ENCODE data around the gene STXBP5. TPM values are rescaled to one million over a fixed set of nuclear protein-coding genes. Genes with fewer than 3 reads are reported as not detected.

STXBP5 gene
- total and polyA plus RNA-seq, 2 of the 4 experiments (the other 2 are of a cell fraction) = 13.2 to 46.4 TPM

DNA sequence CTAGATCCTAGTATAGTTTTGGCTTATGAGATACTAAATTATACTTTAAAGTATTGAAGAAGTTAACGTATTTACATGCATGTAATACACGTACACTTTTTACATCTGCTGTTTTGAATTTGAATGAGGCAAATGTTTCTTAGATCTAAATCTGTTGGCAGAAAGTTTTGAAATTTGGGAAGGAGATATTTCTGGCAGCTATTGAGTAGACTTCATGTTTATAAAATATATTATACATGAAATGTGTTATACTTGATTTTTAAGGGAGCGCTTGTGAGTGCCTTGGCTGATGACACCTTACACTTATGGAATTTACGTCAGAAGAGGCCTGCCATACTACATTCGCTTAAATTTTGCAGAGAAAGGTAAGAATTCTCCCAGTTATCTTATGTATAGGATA is 34.7 kb downstream of the STXBP5 start:
- H3K4me2 ChIP-seq (ENCODE audit: low read depth, low read length) = no peak overlapping the region
- H3K23ac ChIP-seq (ENCODE audit: low read depth, low read length) = no peak overlapping the region
- dilution Hi-C loops (cut with HindIII; ENCODE audit: low sequenced_read_pairs, unreplicated experiment) (no loop called here), in situ Hi-C loops (cut with MboI; ENCODE audit: low sequenced_read_pairs) (no loop called here), intact Hi-C loops (cut with micrococcal nuclease) (no loop called here)
- no peak overlapping the region for H4K5ac ChIP-seq (ENCODE audit: low read depth, low read length)
- no CpG with 5 or more reads among the region's 5 CpGs for WGBS, 2 experiments (ENCODE audit: extremely low coverage in 2 of 2, insufficient read length in 1 of 2)
- 0 out of 2 replicates have a peak, but pooled peaks cover 2% of the 10 kb centered on the region for H3K4me1 ChIP-seq (ENCODE audit: control insufficient read depth, insufficient read depth, low read length)
- no peak overlapping the region for H3K18ac ChIP-seq (ENCODE audit: low read depth, low read length)
- no peak overlapping the region for H4K91ac ChIP-seq (ENCODE audit: insufficient read depth, low read depth, low read length)
- H3K4ac ChIP-seq (ENCODE audit: low read depth, low read length) = no peak overlapping the region
- POLR2A ChIA-PET (ENCODE audit: unreplicated experiment) = no interaction called here
- CTCF ChIA-PET = no interaction called here
- TF ChIP-seq MXI1 (IDR thresholded peaks at IDR 0.05; ENCODE audit: borderline replicate concordance, low read depth, low read length) (no peak), FOS (IDR thresholded peaks at IDR 0.05; ENCODE audit: low read depth, low read length) (no peak), RAD21 (IDR thresholded peaks at IDR 0.05; ENCODE audit: low read length) (no peak), NFE2L2 (IDR thresholded peaks at IDR 0.05; ENCODE audit: low read depth, low read length) (no peak), MAZ (IDR thresholded peaks at IDR 0.05; ENCODE audit: borderline replicate concordance, low read depth, low read length) (no peak), CTCF (conservative IDR thresholded peaks at IDR 0.05; ENCODE audit: low read depth, low read length) (no peak), CHD1 (IDR thresholded peaks at IDR 0.05; ENCODE audit: low read depth, low read length) (no peak), BHLHE40 (IDR thresholded peaks at IDR 0.05; ENCODE audit: low read depth, low read length) (no peak)
- no peak overlapping the region for H2BK15ac ChIP-seq (ENCODE audit: low read depth, low read length)
- no peak overlapping the region for H3K9ac ChIP-seq (ENCODE audit: low read depth, low read length)
- H3K9me3 ChIP-seq (ENCODE audit: control insufficient read depth, insufficient read depth, low read length) = no peaks in the 10 kb centered on the region; the same call in 1 of the 2 replicates
- no peaks in the 10 kb centered on the region for H3K27me3 ChIP-seq (ENCODE audit: control insufficient read depth, insufficient read depth, low read length)
- no peak overlapping the region for H2AK9ac ChIP-seq (replicated peaks; ENCODE audit: low read depth, low read length, poor library complexity)
- no peak overlapping the region for H3K27ac ChIP-seq (ENCODE audit: insufficient read depth, low read length)
- no peak overlapping the region for H4K8ac ChIP-seq (ENCODE audit: low read depth in 2 of 2, low read length in 2 of 2)
- H2BK5ac ChIP-seq (ENCODE audit: low read depth, low read length, poor library complexity, severe bottlenecking) = no peak overlapping the region
- no peak overlapping the region for H2AFZ ChIP-seq (replicated peaks; ENCODE audit: low read length, poor library complexity)
- no peak overlapping the region for H3K4me3 ChIP-seq (ENCODE audit: insufficient read depth, low read depth, low read length)
- H3K56ac ChIP-seq (ENCODE audit: extremely low read depth, insufficient read depth, low read length) = no peak overlapping the region
- no peak overlapping the region for H2BK20ac ChIP-seq (ENCODE audit: low read depth, low read length)
- ATAC-seq (ENCODE audit: low read depth) (no peak), DNase-seq (no peak)
- H3K36me3 ChIP-seq (ENCODE audit: control insufficient read depth, insufficient read depth, low read length) = peaks cover 12% of the 10 kb centered on the region
- no peak overlapping the region for H3K14ac ChIP-seq (replicated peaks; ENCODE audit: low read depth, low read length)
- no peaks in the 10 kb centered on the region for H4K20me1 ChIP-seq (ENCODE audit: insufficient read depth, low read length)
- H2BK120ac ChIP-seq (ENCODE audit: low read depth, low read length) = no peak overlapping the region
- no peak overlapping the region for H2AK5ac ChIP-seq (ENCODE audit: low read depth, low read length)
- no TSS peak for BruUV-seq (replicated peaks)
- peaks cover 14 to 16% of the 10 kb centered on the region in 2 experiments for H3K79me1 ChIP-seq (ENCODE audit: low read depth in 1 of 2, low read length in 2 of 2)
- no peaks in the 10 kb centered on the region for H3K9me1 ChIP-seq (ENCODE audit: insufficient read depth, low read length)

Data from IMR-90 (cell line).